BJ (cell line): ENCODE data around the gene EHBP1L1. TPM values are rescaled to one million over a fixed set of nuclear protein-coding genes. Genes with fewer than 3 reads are reported as not detected.

ENCODE experiments used
- CTCF ChIA-PET: fragments of 350-600 bp; formaldehyde crosslinking; extraction: SDS; loops from one replicate; lab custom pipeline; 2021; ENCODE audit warnings: antibody characterized with exemption, inconsistent platforms; lab: Yijun Ruan, JAX
- POLR2A ChIA-PET: fragments of 300-600 bp; sonication (Branson Sonifier 250); formaldehyde crosslinking; extraction: SDS; loops from one replicate; lab custom pipeline; 2021; ENCODE audit warnings: antibody characterized with exemption; lab: Charles Lee
- DNase-seq: peaks from one replicate; pipeline ENCODE4 v3.0.0-alpha.2; 2011; ENCODE audit warnings: low read depth
- H3K27me3 ChIP-seq: 2 replicates; pipeline ENCODE4 v1.6.0; 2011; ENCODE audit warnings: low read length; ENCODE audit not compliant: control insufficient read depth, insufficient read depth
- H3K36me3 ChIP-seq: 2 replicates; pipeline ENCODE4 v1.5.1; 2011; ENCODE audit warnings: low read length; ENCODE audit not compliant: control insufficient read depth, insufficient read depth
- H3K4me3 ChIP-seq: 2 replicates; pipeline ENCODE4 v1.5.1; 2011; ENCODE audit warnings: low read depth, mild to moderate bottlenecking, control low read depth, low read length
- CTCF ChIP-seq: IDR thresholded peaks from 2 replicates; pipeline ENCODE4 v1.5.1; 2011; ENCODE audit warnings: low read depth, mild to moderate bottlenecking, control low read depth, inconsistent platforms, low read length, moderate library complexity; ENCODE audit not compliant: insufficient read depth
- polyA plus RNA-seq: library from polyadenylated mRNA; depleted of rRNA; stranded (reverse); fragments of >200 nt; gene quantifications from 2 replicates; pipeline ENCODE4 v1.2.3, GENCODE V29; 2011; rRNA removed
- small RNA-seq: library from RNA; depleted of rRNA; stranded (forward); fragments of <200 nt; gene quantifications from one replicate; pipeline ENCODE3, GENCODE V24; 2012; ENCODE audit warnings: low replicate concordance, low read depth; ENCODE audit not compliant: insufficient read length

Gene EHBP1L1
- polyA plus RNA-seq, 1 experiment, result 30.9 TPM

- POLR2A ChIA-PET, result interaction anchor here (0.6 kb wide), 1 partner anchor 69 kb away, joined by 3 read pairs; no protein-coding TSS in a partner anchor
- H3K36me3 ChIP-seq, result peaks cover 23% of the 10 kb centered on the region
Measured at GRCh38 chr11:65640483-65641296, 64.8 kb downstream of the EHBP1L1 start.

GRCh38 chr11:65641297-65642013 is 65.6 kb downstream of the EHBP1L1 start:
- Histone ChIP-seq H3K27me3 (no peaks in the 10 kb centered on the region), H3K36me3 (peaks cover 18% of the 10 kb centered on the region), H3K4me3 (no peak overlapping the region)
- ChIA-PET CTCF (no interaction called here), POLR2A (interaction anchor here (0.6 to 1.1 kb wide), 2 partner anchors 12 to 70 kb away, joined by 3 read pairs; no protein-coding TSS in a partner anchor)
- no peak for TF ChIP-seq CTCF
- DNase-seq, result no peak

More at GRCh38 chr11:65640483-65641296, 64.8 kb downstream of the EHBP1L1 start:
- no peak for DNase-seq
- CTCF ChIA-PET, result no interaction called here
- H3K4me3 ChIP-seq, result no peak overlapping the region
- H3K27me3 ChIP-seq, result no peaks in the 10 kb centered on the region
- no peak for TF ChIP-seq CTCF

Small RNAs within 50 kb of the gene (small RNA-seq; reads per million reads assigned to genes)
- gene AP001362.1 (not detected), gene MIR4690 (not detected)

Other genes with a start within 250 kb of the EHBP1L1 start
- 29.5 and 45.2 TPM in 2 replicates for gene DPF2, start 242.2 kb upstream of the EHBP1L1 start, polyA plus RNA-seq
- gene TIGD3, start 221.3 kb upstream of the EHBP1L1 start, polyA plus RNA-seq, result 0.04 and 0.06 TPM in 2 replicates
- 1.1 and 2.1 TPM in 2 replicates for gene SLC25A45, start 193.4 kb upstream of the EHBP1L1 start, polyA plus RNA-seq
- 15.0 and 21.6 TPM in 2 replicates for gene FRMD8, start 189.4 kb upstream of the EHBP1L1 start, polyA plus RNA-seq
- gene NEAT1, start 153.3 kb upstream of the EHBP1L1 start, polyA plus RNA-seq, result 59.2 and 87.2 TPM in 2 replicates
- gene MALAT1, start 77.0 kb upstream of the EHBP1L1 start, polyA plus RNA-seq, result 924 and 1,611 TPM in 2 replicates
- 81.7 and 134 TPM in 2 replicates for gene SCYL1, start 51.0 kb upstream of the EHBP1L1 start, polyA plus RNA-seq
- gene LTBP3, start 17.7 kb upstream of the EHBP1L1 start, polyA plus RNA-seq, result 37.9 and 77.7 TPM in 2 replicates
- 48.7 and 73.3 TPM in 2 replicates for gene ZNRD2, start 5.6 kb upstream of the EHBP1L1 start, polyA plus RNA-seq
- 38.2 and 56.9 TPM in 2 replicates for gene FAM89B, start 3.5 kb upstream of the EHBP1L1 start, polyA plus RNA-seq
- 0.06 and 0.07 TPM in 2 replicates for gene KCNK7, start 19.7 kb downstream of the EHBP1L1 start, polyA plus RNA-seq
- gene MAP3K11, start 38.2 kb downstream of the EHBP1L1 start, polyA plus RNA-seq, result 11.7 and 18.1 TPM in 2 replicates
- 9.8 and 19.7 TPM in 2 replicates for gene PCNX3, start 39.7 kb downstream of the EHBP1L1 start, polyA plus RNA-seq
- 13.4 and 21.6 TPM in 2 replicates for gene SIPA1, start 62.0 kb downstream of the EHBP1L1 start, polyA plus RNA-seq
- 27.6 and 46.2 TPM in 2 replicates for gene RELA, start 86.9 kb downstream of the EHBP1L1 start, polyA plus RNA-seq
- 31.4 and 50.9 TPM in 2 replicates for gene KAT5, start 136.2 kb downstream of the EHBP1L1 start, polyA plus RNA-seq
- gene RNASEH2C, start 144.7 kb downstream of the EHBP1L1 start, polyA plus RNA-seq, result 28.0 and 33.9 TPM in 2 replicates
- gene AP5B1, start 204.9 kb downstream of the EHBP1L1 start, polyA plus RNA-seq, result 4.6 and 7.5 TPM in 2 replicates
- gene OVOL1, start 211.0 kb downstream of the EHBP1L1 start, polyA plus RNA-seq, result not detected in 2 replicates